GM19395 (cell line): ENCODE data around the gene CAMK2N2.

Experiments used
- ATAC-seq: cut with Tn5 transposase; IDR thresholded peaks from one replicate; pipeline ENCODE4 v1.9.1; 2021; ENCODE audit warnings: mild to moderate bottlenecking, moderate library complexity; ENCODE audit not compliant: unreplicated experiment

Gene CAMK2N2

GRCh38 chr3:184261270-184261853 is at the start of gene CAMK2N2:
TSS of gene CAMK2N2 (minus strand) at chr3:184261553. CDS start at chr3:184261285, 268 bp downstream.
- peak; percentile 50 for ATAC-seq

GRCh38 chr3:184308744-184309143 is 47.4 kb upstream of the CAMK2N2 start:
- no peak for ATAC-seq

GRCh38 chr3:184307915-184308314 is 46.6 kb upstream of the CAMK2N2 start:
- ATAC-seq: no peak

- ATAC-seq: no peak
Observed at GRCh38 chr3:184306341-184306972, 45.1 kb upstream of the CAMK2N2 start.

GRCh38 chr3:184305577-184305976 is 44.2 kb upstream of the CAMK2N2 start:
- ATAC-seq: no peak

- no peak for ATAC-seq
Observed at GRCh38 chr3:184300378-184300720, 39.0 kb upstream of the CAMK2N2 start.

- no peak for ATAC-seq
Observed at GRCh38 chr3:184299488-184300377, 38.4 kb upstream of the CAMK2N2 start.

- peak; percentile 93 for ATAC-seq
Observed at GRCh38 chr3:184298759-184299487, 37.6 kb upstream of the CAMK2N2 start, which contains the start of gene PSMD2. TSS of gene PSMD2 (plus strand) at chr3:184299241. CDS start at chr3:184299267, 26 bp downstream.

- no peak for ATAC-seq
Observed at GRCh38 chr3:184296616-184297015, 35.3 kb upstream of the CAMK2N2 start.

- ATAC-seq: no peak
Observed at GRCh38 chr3:184295771-184296170, 34.4 kb upstream of the CAMK2N2 start.

- ATAC-seq: no peak
Observed at GRCh38 chr3:184291738-184292445, 30.5 kb upstream of the CAMK2N2 start.

GRCh38 chr3:184291044-184291737 is 29.8 kb upstream of the CAMK2N2 start:
- ATAC-seq: no peak

- no peak for ATAC-seq
Observed at GRCh38 chr3:184290331-184290730, 29.0 kb upstream of the CAMK2N2 start.

GRCh38 chr3:184289426-184289938 is 28.1 kb upstream of the CAMK2N2 start:
- ATAC-seq: no peak

GRCh38 chr3:184284696-184285095 is 23.3 kb upstream of the CAMK2N2 start:
- ATAC-seq: no peak

GRCh38 chr3:184283681-184284080 is 22.3 kb upstream of the CAMK2N2 start:
- no peak for ATAC-seq

- no peak for ATAC-seq
Observed at GRCh38 chr3:184282941-184283340, 21.6 kb upstream of the CAMK2N2 start.

GRCh38 chr3:184277366-184277765 is 16.0 kb upstream of the CAMK2N2 start:
- ATAC-seq: no peak
